PC-3 (cell line): ENCODE measurements around the gene WWC2. TPM values are rescaled to one million over a fixed set of nuclear protein-coding genes. Genes with fewer than 3 reads are reported as not detected.

Experiments
- ATAC-seq: fragments of 200-7000 bp; cut with Tn5 transposase; 2 replicates; pipeline ENCODE4 v1.9.1; 2020; ENCODE audit warnings: mild to moderate bottlenecking, moderate library complexity
- BruUV-seq: library from RNA; stranded (reverse); fragments of 400-500 nt; replicated peaks from 2 replicates; lab custom pipeline; 2021; lab: Mats Ljungman, UMichigan
- CTCF ChIA-PET: fragments of 300-600 bp; sonication (Branson Sonifier 250); formaldehyde crosslinking; loops from one replicate; lab custom pipeline; 2022; ENCODE audit warnings: antibody characterized with exemption; lab: Charles Lee
- POLR2A ChIA-PET: fragments of 300-600 bp; sonication (Branson Sonifier 250); formaldehyde crosslinking; loops from one replicate; lab custom pipeline; 2022; ENCODE audit warnings: antibody characterized with exemption; ENCODE audit not compliant: unreplicated experiment; lab: Charles Lee
- DNase-seq: peaks from one replicate; pipeline ENCODE4 v3.0.0-alpha.2; 2015
- H2AFZ ChIP-seq: fragments of 300-600 bp; sonication (generic); 2 replicates; pipeline ENCODE4 v1.6.0; 2016; ENCODE audit warnings: antibody characterized with exemption, low read length
- H3F3A ChIP-seq: fragments of 300-600 bp; sonication (generic); one replicate; pipeline ENCODE4 v1.6.0; 2017; ENCODE audit warnings: antibody characterized with exemption, low read length, control low read depth, mild to moderate bottlenecking; ENCODE audit not compliant: unreplicated experiment
- H3K27ac ChIP-seq: fragments of 300-600 bp; sonication (generic); 2 replicates; pipeline ENCODE4 v1.5.1; 2016; ENCODE audit warnings: mild to moderate bottlenecking, low read length
- H3K27me3 ChIP-seq: fragments of 300-600 bp; sonication (generic); 2 replicates; pipeline ENCODE4 v1.6.1; 2016; ENCODE audit warnings: low read length, mixed read lengths
- H3K36me3 ChIP-seq: fragments of 300-600 bp; sonication (generic); 2 replicates; pipeline ENCODE4 v1.6.1; 2016; ENCODE audit warnings: low read depth, mixed run types, low read length, mixed read lengths
- H3K4me1 ChIP-seq: fragments of 300-600 bp; sonication (generic); 2 replicates; pipeline ENCODE4 v1.5.1; 2016; ENCODE audit warnings: low read length; ENCODE audit not compliant: insufficient read depth
- H3K4me2 ChIP-seq: fragments of 300-600 bp; sonication (generic); 2 replicates; pipeline ENCODE4 v1.6.0; 2016; ENCODE audit warnings: low read length
- H3K4me3 ChIP-seq: fragments of 300-600 bp; sonication (generic); 2 replicates; pipeline ENCODE4 v1.5.1; 2016; ENCODE audit warnings: mild to moderate bottlenecking, low read length, mixed read lengths
- H3K79me2 ChIP-seq: fragments of 300-600 bp; sonication (generic); 2 replicates; pipeline ENCODE4 v1.6.1; 2017; ENCODE audit warnings: low read length, mixed read lengths
- H3K9ac ChIP-seq: fragments of 300-600 bp; sonication (generic); 2 replicates; pipeline ENCODE4 v1.6.0; 2016; ENCODE audit warnings: mild to moderate bottlenecking, low read length
- H3K9me2 ChIP-seq: fragments of 300-600 bp; sonication (generic); replicated peaks from 2 replicates; pipeline ENCODE4 v1.6.1; 2016; ENCODE audit warnings: mixed run types, low read length, mixed read lengths
- H3K9me3 ChIP-seq: fragments of 300-600 bp; sonication (generic); 2 replicates; pipeline ENCODE4 v1.6.1; 2016; ENCODE audit warnings: low read length, mixed read lengths
- H4K20me1 ChIP-seq: fragments of 300-600 bp; sonication (generic); 2 replicates; pipeline ENCODE4 v1.6.1; 2016; ENCODE audit warnings: low read length, mixed read lengths
- EZH2 ChIP-seq: fragments of 300-600 bp; sonication (generic); IDR thresholded peaks from one replicate; pipeline ENCODE4 v1.6.1; 2017; ENCODE audit warnings: antibody characterized with exemption, mild to moderate bottlenecking, low read length; ENCODE audit not compliant: unreplicated experiment
- EZH2phosphoT487 ChIP-seq: fragments of 300-600 bp; sonication (generic); IDR thresholded peaks from 2 replicates; pipeline ENCODE4 v1.6.1; 2018; ENCODE audit warnings: mild to moderate bottlenecking, antibody characterized with exemption, low read length, borderline replicate concordance
- intact Hi-C: fragments of 100-400 bp; cut with micrococcal nuclease; formaldehyde crosslinking; loops from 2 replicates; pipeline ENCODE4 v1.9.0; 2023
- total RNA-seq: library from RNA; depleted of rRNA; stranded (reverse); fragments of >200 nt; gene quantifications from 2 replicates; pipeline ENCODE4 v1.2.3, GENCODE V29; 2014
- TF ChIP-seq, protein P1 (sequence below): fragments of 300-600 bp; sonication (generic); conservative IDR thresholded peaks from 2 replicates; pipeline ENCODE4 v1.5.1; 2017; ENCODE audit warnings: antibody characterized with exemption, low read depth, mild to moderate bottlenecking, low read length

The WWC2 gene
- total RNA-seq, 1 experiment from 2014 or later = 15.8 TPM

DNA sequence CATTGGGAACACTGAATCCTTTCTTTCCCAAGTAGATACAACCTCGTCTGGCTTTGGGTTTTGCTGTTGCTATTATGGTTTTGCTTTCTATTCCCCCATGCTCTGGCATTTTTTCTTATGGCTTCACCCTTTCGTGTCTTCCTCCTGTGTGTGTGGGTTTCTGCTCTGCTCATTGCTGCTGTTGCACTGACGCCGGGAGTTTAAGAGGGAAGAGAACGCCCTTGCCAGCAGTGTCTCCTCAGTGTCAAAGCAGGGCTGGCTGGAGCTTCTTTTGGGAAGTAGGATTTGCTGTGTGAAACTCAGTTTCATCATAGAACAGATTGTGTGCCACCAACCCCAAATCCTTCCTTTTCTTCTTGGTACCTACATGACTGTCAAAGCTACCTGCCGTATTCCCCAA lies 157.3 kb downstream of the WWC2 start:
- H3K36me3 ChIP-seq = peaks cover 4% of the 10 kb centered on the region; the same call in 1 of the 2 replicates
- DNase-seq = no peak
- H3K79me2 ChIP-seq = no peaks in the 10 kb centered on the region
- peak overlapping the region; percentile 13 for H3K4me2 ChIP-seq
- no peaks in the 10 kb centered on the region for H3K9me2 ChIP-seq
- ATAC-seq = no peak
- no TSS peak for BruUV-seq
- no peaks in the 10 kb centered on the region for H4K20me1 ChIP-seq
- H3K9me3 ChIP-seq = no peaks in the 10 kb centered on the region
- H3F3A ChIP-seq = no peaks in the 10 kb centered on the region
- no peak overlapping the region for H2AFZ ChIP-seq
- H3K4me1 ChIP-seq = peaks cover 48% of the 10 kb centered on the region
- H3K27ac ChIP-seq = peak overlapping the region; percentile 58
- ChIA-PET POLR2A (no interaction called here), CTCF (interaction anchor here (0.7 to 1.4 kb wide), 2 partner anchors 158 to 186 kb away, joined by 3 to 9 read pairs; partner anchors contain the start of gene WWC2)
- H3K4me3 ChIP-seq = no peak overlapping the region
- intact Hi-C loops = loop anchor here (10.0 kb wide), 1 partner anchor 802 kb away; no protein-coding TSS in a partner anchor
- TF ChIP-seq, protein P1, sequence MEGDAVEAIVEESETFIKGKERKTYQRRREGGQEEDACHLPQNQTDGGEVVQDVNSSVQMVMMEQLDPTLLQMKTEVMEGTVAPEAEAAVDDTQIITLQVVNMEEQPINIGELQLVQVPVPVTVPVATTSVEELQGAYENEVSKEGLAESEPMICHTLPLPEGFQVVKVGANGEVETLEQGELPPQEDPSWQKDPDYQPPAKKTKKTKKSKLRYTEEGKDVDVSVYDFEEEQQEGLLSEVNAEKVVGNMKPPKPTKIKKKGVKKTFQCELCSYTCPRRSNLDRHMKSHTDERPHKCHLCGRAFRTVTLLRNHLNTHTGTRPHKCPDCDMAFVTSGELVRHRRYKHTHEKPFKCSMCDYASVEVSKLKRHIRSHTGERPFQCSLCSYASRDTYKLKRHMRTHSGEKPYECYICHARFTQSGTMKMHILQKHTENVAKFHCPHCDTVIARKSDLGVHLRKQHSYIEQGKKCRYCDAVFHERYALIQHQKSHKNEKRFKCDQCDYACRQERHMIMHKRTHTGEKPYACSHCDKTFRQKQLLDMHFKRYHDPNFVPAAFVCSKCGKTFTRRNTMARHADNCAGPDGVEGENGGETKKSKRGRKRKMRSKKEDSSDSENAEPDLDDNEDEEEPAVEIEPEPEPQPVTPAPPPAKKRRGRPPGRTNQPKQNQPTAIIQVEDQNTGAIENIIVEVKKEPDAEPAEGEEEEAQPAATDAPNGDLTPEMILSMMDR = no peak
- TF ChIP-seq EZH2 (no peak), EZH2phosphoT487 (no peak)
- no peaks in the 10 kb centered on the region for H3K27me3 ChIP-seq
- no peak overlapping the region for H3K9ac ChIP-seq

DNA sequence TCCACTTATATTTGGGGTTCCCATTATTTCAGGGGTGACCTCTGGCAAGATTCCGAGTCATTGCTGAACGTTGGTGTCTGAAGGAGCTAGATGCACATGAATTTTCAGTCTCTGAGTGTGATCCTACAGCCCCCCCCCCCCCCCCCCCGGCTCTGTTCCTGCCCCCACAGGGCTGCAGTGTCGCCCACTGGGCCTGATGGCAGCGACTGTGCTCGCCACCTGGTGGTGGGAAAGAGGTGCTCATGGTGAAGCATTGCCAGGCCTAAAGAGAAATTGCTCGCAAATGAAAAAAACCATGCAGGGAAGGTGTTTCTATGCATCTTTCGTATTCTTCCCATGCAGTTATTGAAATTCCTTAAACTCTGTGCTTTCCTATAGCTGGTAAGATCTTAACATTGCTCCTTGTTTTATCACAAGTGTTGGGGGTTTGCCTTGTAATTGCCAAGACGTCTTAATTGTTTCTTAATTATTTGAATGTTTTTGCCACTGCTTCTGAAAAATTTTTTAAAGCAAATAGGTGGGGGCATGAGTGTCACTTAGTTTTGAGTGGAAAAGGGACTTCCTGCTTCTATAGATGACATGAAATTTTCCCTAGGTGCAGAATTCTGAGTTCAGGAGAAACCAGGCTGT lies 157.8 kb downstream of the WWC2 start:
- BruUV-seq = no TSS peak
- intact Hi-C loops = loop anchor here (10.0 kb wide), 1 partner anchor 802 kb away; no protein-coding TSS in a partner anchor

More for the DNA sequence above, 157.8 kb downstream of the WWC2 start:
- H3K4me3 ChIP-seq = no peak overlapping the region
- no peak overlapping the region for H3K4me2 ChIP-seq
- CTCF ChIA-PET = interaction anchor here (0.7 kb wide), 1 partner anchor 186 kb away, joined by 3 read pairs; no protein-coding TSS in a partner anchor
- no peaks in the 10 kb centered on the region for H3K79me2 ChIP-seq
- TF ChIP-seq EZH2phosphoT487 = no peak
- TF ChIP-seq, protein P1 = peak; percentile 80
- no peaks in the 10 kb centered on the region for H3K27me3 ChIP-seq
- no peaks in the 10 kb centered on the region for H3K9me2 ChIP-seq
- H3K36me3 ChIP-seq = peaks cover 4% of the 10 kb centered on the region; the same call in 1 of the 2 replicates
- POLR2A ChIA-PET = no interaction called here
- DNase-seq (peak; percentile 48), ATAC-seq (no peak)
- H3F3A ChIP-seq = no peaks in the 10 kb centered on the region
- no peak overlapping the region for H3K27ac ChIP-seq
- H2AFZ ChIP-seq = no peak overlapping the region
- H4K20me1 ChIP-seq = no peaks in the 10 kb centered on the region
- H3K9ac ChIP-seq = no peak overlapping the region
- H3K9me3 ChIP-seq = no peaks in the 10 kb centered on the region
- peaks cover 48% of the 10 kb centered on the region for H3K4me1 ChIP-seq
